GM12872 (cell line): ENCODE results near the gene UST.

Experiments
- CTCF ChIP-seq: IDR thresholded peaks from 3 replicates; pipeline ENCODE4 v1.5.1; 2011; ENCODE audit warnings: low read depth, mild to moderate bottlenecking, low read length, moderate library complexity; ENCODE audit not compliant: insufficient read depth

UST gene

GRCh38 chr6:149050160-149050559, 303.3 kb downstream of the UST start:
- TF ChIP-seq CTCF: no peak

GRCh38 chr6:149052350-149053106, 305.7 kb downstream of the UST start:
- TF ChIP-seq CTCF: no peak

- TF ChIP-seq CTCF: no peak
Measured at GRCh38 chr6:149053848-149054558, 307.2 kb downstream of the UST start.

- TF ChIP-seq CTCF: no peak
Measured at GRCh38 chr6:149054559-149055194, 307.8 kb downstream of the UST start.

- TF ChIP-seq CTCF: no peak
Measured at GRCh38 chr6:149055195-149055899, 308.5 kb downstream of the UST start.

GRCh38 chr6:149056777-149057463, 310.1 kb downstream of the UST start:
- no peak for TF ChIP-seq CTCF
